HL-60 (cell line): Measurements from ENCODE around the gene CYB5A.
A peak's percentile ranks its signal among the peaks of the same experiment; 100 is the strongest.

Experiments
- DNase-seq, 2 experiments: peaks; one replicate each; pipeline ENCODE4 v3.0.0-alpha.2; 2010 to 2020; ENCODE audit warnings: low read depth in 1 of 2, low spot score in 1 of 2
- H3K27ac ChIP-seq: fragments of 250-450 bp; sonication (Bioruptor Pico); replicated peaks from 2 replicates; pipeline ENCODE4 v1.5.1; 2020; ENCODE audit warnings: mild to moderate bottlenecking, moderate library complexity
- H3K27me3 ChIP-seq: fragments of 250-450 bp; sonication (Bioruptor Pico); 2 replicates; pipeline ENCODE4 v1.5.1; 2021; ENCODE audit warnings: mild to moderate bottlenecking, moderate library complexity; ENCODE audit not compliant: insufficient read depth, poor library complexity, severe bottlenecking
- H3K4me3 ChIP-seq: replicated peaks from 2 replicates; pipeline ENCODE4 v1.5.1; 2011; ENCODE audit warnings: mild to moderate bottlenecking, control low read depth, low read length; ENCODE audit not compliant: insufficient read depth
- CTCF ChIP-seq: IDR thresholded peaks from one replicate; pipeline ENCODE4 v1.5.1; 2011; ENCODE audit warnings: low read length, control low read depth, inconsistent platforms; ENCODE audit not compliant: insufficient read depth
- GABPA ChIP-seq: IDR thresholded peaks from 2 replicates; pipeline ENCODE4 v1.6.1; 2012; ENCODE audit warnings: low read depth
- POLR2AphosphoS5 ChIP-seq: IDR thresholded peaks from 2 replicates; pipeline ENCODE4 v1.6.1; 2012; ENCODE audit warnings: low read depth
- REST ChIP-seq: IDR thresholded peaks from 2 replicates; pipeline ENCODE4 v1.6.1; 2012; ENCODE audit warnings: low read depth; ENCODE audit not compliant: insufficient replicate concordance
- SPI1 ChIP-seq: IDR thresholded peaks from 2 replicates; pipeline ENCODE4 v1.6.1; 2012; ENCODE audit warnings: low read depth, mild to moderate bottlenecking, borderline replicate concordance
- long read RNA-seq: library from polyadenylated mRNA; unstranded; transcript quantifications from one replicate; pipeline ENCODE4 v2.0.0, GENCODE V29; 2020

CYB5A gene
- long read RNA-seq, transcript CYB5A-202 (5 exons, 3,283 nt): major isoform, 15 of 21 reads
- long read RNA-seq, partial matches to known transcripts: 2 of 21 reads
- long read RNA-seq, other reads (novel, unspliced or antisense): 3 of 21 reads

GRCh38 chr18:74291771-74292540 is at the start of gene CYB5A:
Gene CYB5A (minus strand): TSS chr18:74291963. CDS start chr18:74291875, 88 bp downstream.
- H3K4me3 ChIP-seq: peak within 1 kb of the TSS; percentile 99
- DNase-seq: peak; percentile 93 to 99
- no peaks in the 10 kb centered on the region for H3K27me3 ChIP-seq
- H3K27ac ChIP-seq: peak within 1 kb of the TSS; percentile 53
- TF ChIP-seq CTCF (no peak), REST (peak; percentile 6), SPI1 (no peak), POLR2AphosphoS5 (peak; percentile 71; the same call in 1 of the 2 replicates), GABPA (no peak)

- Histone ChIP-seq H3K27me3 (no peaks in the 10 kb centered on the region), H3K4me3 (no peak overlapping the region), H3K27ac (no peak overlapping the region)
- no peak for TF ChIP-seq POLR2AphosphoS5
- TF ChIP-seq CTCF: no peak
- no peak for TF ChIP-seq GABPA
- no peak for TF ChIP-seq SPI1
- no peak for TF ChIP-seq REST
- no peak for DNase-seq
Observed at GRCh38 chr18:74337912-74338309, 46.1 kb upstream of the CYB5A start.

GRCh38 chr18:74337155-74337911 is 45.6 kb upstream of the CYB5A start:
- Histone ChIP-seq H3K27ac (no peak overlapping the region), H3K27me3 (no peaks in the 10 kb centered on the region), H3K4me3 (no peak overlapping the region)
- no peak for TF ChIP-seq CTCF
- TF ChIP-seq POLR2AphosphoS5: no peak
- TF ChIP-seq REST: no peak
- no peak for TF ChIP-seq GABPA
- no peak for TF ChIP-seq SPI1
- no peak for DNase-seq
